Ectodermal cell (in vitro differentiated cells): ENCODE results near the gene TBX2.

Source experiments
- H3K27ac ChIP-seq: 2 replicates; pipeline ENCODE4 v1.7.0; 2013; ENCODE audit warnings: mild to moderate bottlenecking, low read depth, low read length; ENCODE audit not compliant: insufficient read depth, poor library complexity, severe bottlenecking
- H3K27me3 ChIP-seq: 2 replicates; pipeline ENCODE4 v1.7.0; 2013; ENCODE audit warnings: mild to moderate bottlenecking, low read length; ENCODE audit not compliant: insufficient read depth, control insufficient read depth, poor library complexity, severe bottlenecking
- H3K36me3 ChIP-seq: one replicate; pipeline ENCODE4 v1.7.0; 2013; ENCODE audit warnings: low read length; ENCODE audit not compliant: control insufficient read depth, insufficient read depth
- H3K4me1 ChIP-seq: one replicate; pipeline ENCODE4 v1.7.0; 2013; ENCODE audit warnings: low read length; ENCODE audit not compliant: control insufficient read depth, insufficient read depth
- H3K4me3 ChIP-seq: 2 replicates; pipeline ENCODE4 v1.7.0; 2013; ENCODE audit warnings: low read depth, low read length, control low read depth; ENCODE audit not compliant: insufficient read depth
- H3K9me3 ChIP-seq: 2 replicates; pipeline ENCODE4 v1.7.0; 2013; ENCODE audit warnings: mild to moderate bottlenecking, low read length, moderate library complexity; ENCODE audit not compliant: control insufficient read depth
- WGBS, 2 experiments: methylation state at CpG; one replicate each; pipeline ENCODE4 v1.1.7; 2013; ENCODE audit warnings: missing lambda C conversion rate in 2 of 2; 5-methylcytosine and 5-hydroxymethylcytosine counted together

TBX2 gene

GRCh38 chr17:61369751-61370150 lies 29.9 kb upstream of the TBX2 start:
- WGBS, 2 experiments, result 91 to 96% methylated on average over 10 of the region's 10 CpGs
- Histone ChIP-seq H3K4me3 (no peak overlapping the region), H3K4me1 (peaks cover 8% of the 10 kb centered on the region), H3K27ac (no peak overlapping the region), H3K27me3 (no peaks in the 10 kb centered on the region), H3K9me3 (no peaks in the 10 kb centered on the region), H3K36me3 (no peaks in the 10 kb centered on the region)

GRCh38 chr17:61371179-61371578 lies 28.5 kb upstream of the TBX2 start:
- Histone ChIP-seq H3K4me1 (peaks cover 8% of the 10 kb centered on the region), H3K36me3 (no peaks in the 10 kb centered on the region), H3K27ac (no peak overlapping the region), H3K9me3 (no peaks in the 10 kb centered on the region), H3K27me3 (no peaks in the 10 kb centered on the region), H3K4me3 (no peak overlapping the region)
- whole genome bisulfite sequencing, 2 experiments, result 82 to 83% methylated on average over 1 of the region's 1 CpG

- Histone ChIP-seq H3K27ac (no peak overlapping the region), H3K4me1 (peaks cover 8% of the 10 kb centered on the region), H3K27me3 (no peaks in the 10 kb centered on the region), H3K9me3 (no peaks in the 10 kb centered on the region), H3K4me3 (no peak overlapping the region), H3K36me3 (no peaks in the 10 kb centered on the region)
- WGBS, 2 experiments, result 96 to 97% methylated on average over 7 of the region's 8 CpGs
Observed at GRCh38 chr17:61371606-61372005, 28.0 kb upstream of the TBX2 start.

GRCh38 chr17:61372436-61372835 lies 27.2 kb upstream of the TBX2 start:
- Histone ChIP-seq H3K27me3 (no peaks in the 10 kb centered on the region), H3K4me3 (no peak overlapping the region), H3K36me3 (no peaks in the 10 kb centered on the region), H3K4me1 (peaks cover 8% of the 10 kb centered on the region), H3K27ac (no peak overlapping the region), H3K9me3 (no peaks in the 10 kb centered on the region)
- WGBS, 2 experiments, result 92 to 94% methylated on average over 9 of the region's 9 CpGs

GRCh38 chr17:61376931-61377838 lies 22.5 kb upstream of the TBX2 start:
- Histone ChIP-seq H3K27ac (no peak overlapping the region), H3K4me1 (no peaks in the 10 kb centered on the region), H3K9me3 (no peaks in the 10 kb centered on the region), H3K4me3 (no peak overlapping the region), H3K27me3 (no peaks in the 10 kb centered on the region), H3K36me3 (no peaks in the 10 kb centered on the region)
- 88 to 91% methylated on average over 18 of the region's 18 CpGs for WGBS, 2 experiments

GRCh38 chr17:61378658-61379456 lies 20.8 kb upstream of the TBX2 start:
- H3K9me3 ChIP-seq, result no peaks in the 10 kb centered on the region
- no peaks in the 10 kb centered on the region for H3K27me3 ChIP-seq
- H3K4me1 ChIP-seq, result no peaks in the 10 kb centered on the region
- 82 to 84% methylated on average over 8 of the region's 8 CpGs for WGBS, 2 experiments
- H3K27ac ChIP-seq, result no peak overlapping the region
- H3K36me3 ChIP-seq, result no peaks in the 10 kb centered on the region
- H3K4me3 ChIP-seq, result no peak overlapping the region

- Histone ChIP-seq H3K36me3 (no peaks in the 10 kb centered on the region), H3K27me3 (no peaks in the 10 kb centered on the region), H3K27ac (no peak overlapping the region), H3K4me1 (no peaks in the 10 kb centered on the region), H3K4me3 (no peak overlapping the region), H3K9me3 (no peaks in the 10 kb centered on the region)
- WGBS, 2 experiments, result 94% methylated on average over 20 to 21 of the region's 21 CpGs
Observed at GRCh38 chr17:61379457-61380216, 20.0 kb upstream of the TBX2 start.

- Histone ChIP-seq H3K4me1 (no peaks in the 10 kb centered on the region), H3K9me3 (no peaks in the 10 kb centered on the region), H3K4me3 (no peak overlapping the region), H3K27me3 (no peaks in the 10 kb centered on the region), H3K27ac (no peak overlapping the region), H3K36me3 (no peaks in the 10 kb centered on the region)
- 88 to 94% methylated on average over 10 of the region's 10 CpGs for WGBS, 2 experiments
Observed at GRCh38 chr17:61380217-61380835, 19.3 kb upstream of the TBX2 start.

GRCh38 chr17:61380836-61381525 lies 18.7 kb upstream of the TBX2 start:
- Histone ChIP-seq H3K27me3 (no peaks in the 10 kb centered on the region), H3K4me3 (no peak overlapping the region), H3K27ac (no peak overlapping the region), H3K9me3 (no peaks in the 10 kb centered on the region), H3K36me3 (no peaks in the 10 kb centered on the region), H3K4me1 (no peaks in the 10 kb centered on the region)
- WGBS, 2 experiments, result 92 to 93% methylated on average over 18 of the region's 18 CpGs
